Adrenal gland (tissue), 19 donors: Measurements from ENCODE around the gene NPY1R. TPM values are rescaled to one million over a fixed set of nuclear protein-coding genes. Genes with fewer than 3 reads are reported as not detected.
A peak's percentile ranks its signal among the peaks of the same experiment; 100 is the strongest.

Experiments used
- DNase-seq, 7 donors: peaks; one replicate each; pipeline ENCODE4 v3.0.0-alpha.2; 2019 to 2020
- H3K27ac ChIP-seq, 5 donors: fragments of 200-600 bp; sonication (generic) in 4 of 5; 1 replicate in 3 of 5; 2 replicates in 2 of 5; pipeline versions ENCODE4 v1.5.1 to v1.8.0; 2016 to 2020; ENCODE audit warnings: mild to moderate bottlenecking in 1 of 5
- H3K27me3 ChIP-seq: fragments of 200-600 bp; 2 replicates; pipeline ENCODE4 v1.8.0; 2021
- H3K36me3 ChIP-seq, 2 donors: fragments of 200-600 bp; replicated peaks in 1 of 2; 1 replicate in 1 of 2; 2 replicates in 1 of 2; pipeline versions ENCODE4 v1.5.1 to v1.8.0; 2018 to 2022
- H3K4me1 ChIP-seq, 2 donors: fragments of 200-600 bp; replicated peaks in 1 of 2; 1 replicate in 1 of 2; 2 replicates in 1 of 2; pipeline versions ENCODE4 v1.5.1 to v1.8.0; 2018 to 2021
- H3K4me3 ChIP-seq, 4 donors: fragments of 200-600 bp; sonication (generic) in 3 of 4; one replicate each; pipeline ENCODE4 v1.5.1; 2016 to 2018
- H3K9me3 ChIP-seq, 3 donors: fragments of 200-600 bp; sonication (generic) in 1 of 3; replicated peaks in 1 of 3; 1 replicate in 2 of 3; 2 replicates in 1 of 3; pipeline versions ENCODE4 v1.5.1 to v1.8.0; 2016 to 2021
- POLR2A ChIP-seq, 2 donors: fragments of 450-650 bp; IDR thresholded peaks; one replicate each; pipeline ENCODE4 v1.6.1; 2017; ENCODE audit warnings: antibody characterized with exemption in 2 of 2, mild to moderate bottlenecking in 2 of 2, moderate library complexity in 1 of 2
- WGBS, 4 donors: extraction: QIAGEN DNeasy Blood & Tissue Kit in 2 of 4; methylation state at CpG; one replicate each; pipeline versions ENCODE4 v1.1.5 to v1.1.7; 2013 to 2017; 5-methylcytosine and 5-hydroxymethylcytosine counted together
- intact Hi-C, 2 donors: fragments of 100-400 bp; cut with DNase I; formaldehyde crosslinking; loops; one replicate each; pipeline versions ENCODE4 v1.14.1 to v1.15.0; 2022 to 2023
- long read RNA-seq, 10 donors: library from polyadenylated mRNA in 3 of 10; unstranded in 2 of 10; stranded (forward) in 1 of 10; transcript quantifications; one replicate each; pipeline ENCODE4 v2.0.0 and lab custom pipeline, GENCODE V29; 2021 to 2026
- polyA plus RNA-seq, 3 donors: library from polyadenylated mRNA; stranded (reverse); fragments of 200-250 nt in 2 of 3; fragments of 350-450 nt in 1 of 3; fragmentation: Illumina TruSeq in 1 of 3; extraction: RNeasy Lipid Tissue Mini Kit (QIAGEN cat#74804) in 1 of 3; gene quantifications; one replicate each; pipeline ENCODE4 v1.2.3, GENCODE V29; 2013 to 2014
- total RNA-seq, 9 donors: library from RNA; depleted of rRNA in 4 of 9; stranded (reverse); fragments of >200 nt in 4 of 9; fragments of 120-200 nt in 1 of 9; fragmentation: NEBNext Ultra II Directional in 1 of 9; extraction: Animal tissue kit (Norgen Biotek cat#: 25700) in 1 of 9; gene quantifications; one replicate each; pipeline versions ENCODE4 v1.1.0 to v1.2.4, GENCODE V29; 2013 to 2023
- TF ChIP-seq, protein P1 (sequence below), 6 experiments: fragments of 450-650 bp in 4 of 6; fragments of 200-600 bp in 2 of 6; sonication (generic) in 1 of 6; IDR thresholded peaks; 1 replicate in 5 of 6; 2 replicates in 1 of 6; pipeline versions ENCODE4 v1.5.1 to v1.8.0; 2016 to 2021; ENCODE audit warnings: antibody characterized with exemption in 6 of 6, mild to moderate bottlenecking in 2 of 6, moderate library complexity in 1 of 6
- donor health status: healthy with polysubstance abuse.
- donor health status: Bipolar disorder and iron deficiency.
- donor health status: DM: yes; HTN: yes; CAD: no.
- donor health status: DM: no; HTN: no; CAD: no.
- donor health status: DM: no; HTN: no; CAD: no.
- donor health status: DM: yes; HTN: yes; CAD: no.

The NPY1R gene
- 100 to 1,000 TPM in 1 of 9 donors, 10 to 100 TPM in 7, 1 to 10 TPM in 1; 6.9 to 105 (median 41.5) TPM for total RNA-seq
- 10 to 100 TPM; 16.9 to 44.3 (median 28.3) TPM for polyA plus RNA-seq
- long read RNA-seq, donor 1, result 0 reads
- long read RNA-seq, donor 2, result 0 reads
- long read RNA-seq, donor 3, transcript NPY1R-201 (3 exons, 3,029 nt), result major isoform, 5 of 5 reads
- long read RNA-seq, donor 3, partial matches to known transcripts, result 0 of 5 reads
- long read RNA-seq, donor 3, other reads (novel, unspliced or antisense), result 0 of 5 reads
- long read RNA-seq, donor 4, partial matches to known transcripts, result 0 of 4 reads
- long read RNA-seq, donor 4, other reads (novel, unspliced or antisense), result 3 of 4 reads
- long read RNA-seq, donor 5, transcript NPY1R-201 (3 exons, 3,029 nt), result major isoform, 17 of 28 reads
- long read RNA-seq, donor 5, partial matches to known transcripts, result 1 of 28 reads
- long read RNA-seq, donor 5, other reads (novel, unspliced or antisense), result 10 of 28 reads
- long read RNA-seq, donor 6, transcript NPY1R-201 (3 exons, 3,029 nt), result major isoform, 6 of 12 reads
- long read RNA-seq, donor 6, partial matches to known transcripts, result 2 of 12 reads
- long read RNA-seq, donor 6, other reads (novel, unspliced or antisense), result 4 of 12 reads
- long read RNA-seq, donor 7, result 0 reads
- long read RNA-seq, donor 8, partial matches to known transcripts, result 0 of 1 reads
- long read RNA-seq, donor 8, other reads (novel, unspliced or antisense), result 0 of 1 reads
- long read RNA-seq, donor 9, partial matches to known transcripts, result 0 of 2 reads
- long read RNA-seq, donor 9, other reads (novel, unspliced or antisense), result 0 of 2 reads
- long read RNA-seq, donor 10, result 0 reads

DNA sequence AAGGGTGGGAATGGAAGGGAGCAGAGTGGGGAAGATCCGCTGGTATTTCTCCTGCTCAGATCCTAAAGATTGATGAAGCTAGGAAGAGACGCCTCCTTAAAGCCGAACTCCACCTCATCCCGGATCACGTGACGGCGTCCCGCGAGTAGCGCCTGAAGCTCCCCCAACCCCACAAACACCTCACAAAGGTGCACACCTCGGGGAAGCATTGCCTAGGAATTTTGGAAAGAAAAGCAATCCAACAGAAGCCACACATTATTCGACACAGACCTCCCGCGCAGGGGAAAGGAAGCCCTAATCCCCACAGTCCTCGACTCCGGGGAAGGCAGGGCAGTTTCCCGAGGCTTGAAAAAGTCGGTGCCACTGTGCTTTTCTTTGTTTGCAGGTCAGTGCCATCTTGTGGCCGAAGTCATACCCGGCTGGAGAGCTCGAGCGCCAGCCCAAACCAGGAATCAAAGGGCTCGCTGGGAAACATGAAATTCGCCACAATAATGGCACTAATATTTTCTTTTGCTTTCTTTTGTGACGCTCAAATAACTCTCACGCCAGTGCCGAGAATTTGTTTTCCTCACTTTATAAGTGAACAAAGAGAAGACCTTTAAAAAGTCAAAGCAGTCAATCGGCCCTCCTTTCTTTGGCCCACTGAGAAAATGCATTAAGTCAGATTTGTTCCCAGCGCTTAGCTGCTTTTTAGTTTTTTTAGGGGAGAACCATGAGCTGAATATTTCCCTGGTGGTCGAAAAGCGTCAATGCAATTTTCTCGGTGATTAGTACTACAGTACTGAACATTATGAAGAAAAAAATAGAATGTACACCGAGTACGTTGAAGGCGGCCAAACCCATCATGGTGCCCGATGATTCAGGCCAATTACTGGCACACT lies at the start of gene NPY1R:
TSS of gene NPY1R (minus strand) at position 71 of the 881 bp plus-strand sequence. CDS start 6,042 bp downstream, outside the sequence.
- Histone ChIP-seq H3K9me3 (no peaks in the 10 kb centered on the region), H3K4me3 (peak within 1 kb of the TSS; percentile 53 to 76 (median 56)), H3K27me3 (peaks cover 5% of the 10 kb centered on the region), H3K4me1 (peaks cover 0 to 6% of the 10 kb centered on the region in 2 donors), H3K36me3 (no peaks in the 10 kb centered on the region), H3K27ac (peak within 1 kb of the TSS in 4 of 5 donors; percentile 33 to 83 (median 63))
- intact Hi-C loops, result loop anchor here in 1 of 2 donors (5.0 kb wide), 1 partner anchor 830 kb away; no protein-coding TSS in a partner anchor
- peak; percentile 78 to 92 (median 86) for DNase-seq
- 5 to 9% (median 6%) methylated on average over 31 to 36 of the region's 36 CpGs for WGBS, 4 donors
- TF ChIP-seq POLR2A (IDR thresholded peaks at IDR 0.05), result no peak
- TF ChIP-seq, protein P1, sequence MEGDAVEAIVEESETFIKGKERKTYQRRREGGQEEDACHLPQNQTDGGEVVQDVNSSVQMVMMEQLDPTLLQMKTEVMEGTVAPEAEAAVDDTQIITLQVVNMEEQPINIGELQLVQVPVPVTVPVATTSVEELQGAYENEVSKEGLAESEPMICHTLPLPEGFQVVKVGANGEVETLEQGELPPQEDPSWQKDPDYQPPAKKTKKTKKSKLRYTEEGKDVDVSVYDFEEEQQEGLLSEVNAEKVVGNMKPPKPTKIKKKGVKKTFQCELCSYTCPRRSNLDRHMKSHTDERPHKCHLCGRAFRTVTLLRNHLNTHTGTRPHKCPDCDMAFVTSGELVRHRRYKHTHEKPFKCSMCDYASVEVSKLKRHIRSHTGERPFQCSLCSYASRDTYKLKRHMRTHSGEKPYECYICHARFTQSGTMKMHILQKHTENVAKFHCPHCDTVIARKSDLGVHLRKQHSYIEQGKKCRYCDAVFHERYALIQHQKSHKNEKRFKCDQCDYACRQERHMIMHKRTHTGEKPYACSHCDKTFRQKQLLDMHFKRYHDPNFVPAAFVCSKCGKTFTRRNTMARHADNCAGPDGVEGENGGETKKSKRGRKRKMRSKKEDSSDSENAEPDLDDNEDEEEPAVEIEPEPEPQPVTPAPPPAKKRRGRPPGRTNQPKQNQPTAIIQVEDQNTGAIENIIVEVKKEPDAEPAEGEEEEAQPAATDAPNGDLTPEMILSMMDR (IDR thresholded peaks at IDR 0.05), result peak; percentile 19 to 76 (median 66)

GRCh38 chr4:163380703-163381102 lies 48.3 kb upstream of the NPY1R start:
- intact Hi-C loops, result no loop called here
- WGBS, 4 donors, result 58 to 70% (median 64%) methylated on average over 5 of the region's 5 CpGs
- H3K4me1 ChIP-seq, result no peaks in the 10 kb centered on the region
- no peak overlapping the region for H3K4me3 ChIP-seq
- no peaks in the 10 kb centered on the region for H3K36me3 ChIP-seq
- TF ChIP-seq, protein P1 (IDR thresholded peaks at IDR 0.05), result no peak
- TF ChIP-seq POLR2A (IDR thresholded peaks at IDR 0.05), result no peak
- no peak for DNase-seq
- H3K27me3 ChIP-seq, result no peaks in the 10 kb centered on the region
- no peaks in the 10 kb centered on the region for H3K9me3 ChIP-seq
- H3K27ac ChIP-seq, result no peak overlapping the region

- Histone ChIP-seq H3K4me1 (no peaks in the 10 kb centered on the region), H3K27ac (no peak overlapping the region), H3K36me3 (no peaks in the 10 kb centered on the region), H3K27me3 (no peaks in the 10 kb centered on the region), H3K9me3 (no peaks in the 10 kb centered on the region), H3K4me3 (no peak overlapping the region)
- DNase-seq, result no peak
- no peak for TF ChIP-seq POLR2A (IDR thresholded peaks at IDR 0.05)
- TF ChIP-seq, protein P1 (IDR thresholded peaks at IDR 0.05), result no peak
- intact Hi-C loops, result no loop called here
These were observed 46.3 kb upstream of the NPY1R start for GRCh38 chr4:163378661-163379060.
